ENCODE data around the gene GRM1.

The GRM1 gene

GRCh38 chr6:146389740-146390139 lies 360.9 kb downstream of the GRM1 start:
- FAIRE-seq: no peak

- FAIRE-seq: no peak
Measured at GRCh38 chr6:146397638-146398037, 368.8 kb downstream of the GRM1 start.

GRCh38 chr6:146402476-146402875 lies 373.6 kb downstream of the GRM1 start:
- FAIRE-seq: no peak

GRCh38 chr6:146408583-146408982 lies 379.7 kb downstream of the GRM1 start:
- no peak for FAIRE-seq

- FAIRE-seq: no peak
Measured at GRCh38 chr6:146410851-146411595, 382.2 kb downstream of the GRM1 start.

GRCh38 chr6:146419576-146419975 lies 390.7 kb downstream of the GRM1 start:
- no peak for FAIRE-seq

- FAIRE-seq: no peak
Measured at GRCh38 chr6:146420255-146420654, 391.4 kb downstream of the GRM1 start.

GRCh38 chr6:146422789-146423375 lies 394.0 kb downstream of the GRM1 start:
- no peak for FAIRE-seq

- no peak for FAIRE-seq
Measured at GRCh38 chr6:146423452-146423851, 394.6 kb downstream of the GRM1 start.

- FAIRE-seq: no peak
Measured at GRCh38 chr6:146426516-146426915, 397.7 kb downstream of the GRM1 start.

GRCh38 chr6:146429831-146430230 lies 401.0 kb downstream of the GRM1 start:
- no peak for FAIRE-seq

GRCh38 chr6:146433881-146434731 lies 405.2 kb downstream of the GRM1 start:
- no peak for FAIRE-seq

- no peak for FAIRE-seq
Measured at GRCh38 chr6:146434732-146435390, 406.0 kb downstream of the GRM1 start.

GRCh38 chr6:146441907-146442306 lies 413.0 kb downstream of the GRM1 start:
- FAIRE-seq: no peak

GRCh38 chr6:146444189-146444588 lies 415.3 kb downstream of the GRM1 start:
- FAIRE-seq: no peak

GRCh38 chr6:146445233-146445632 lies 416.4 kb downstream of the GRM1 start:
- FAIRE-seq: no peak

- FAIRE-seq: no peak
Measured at GRCh38 chr6:146456886-146457285, 428.0 kb downstream of the GRM1 start.

GRCh38 chr6:146460941-146461340 lies 432.1 kb downstream of the GRM1 start:
- no peak for FAIRE-seq

GRCh38 chr6:146470091-146470770 lies 441.4 kb downstream of the GRM1 start:
- FAIRE-seq: no peak

GRCh38 chr6:146472918-146473317 lies 444.1 kb downstream of the GRM1 start:
- FAIRE-seq: no peak

GRCh38 chr6:146481527-146481926 lies 452.7 kb downstream of the GRM1 start:
- FAIRE-seq: no peak

- no peak for FAIRE-seq
Measured at GRCh38 chr6:146484411-146484810, 455.5 kb downstream of the GRM1 start.

Data from A204.1 (cell line).